HG02840 (cell line): Measurements from ENCODE around the gene SDK2.

Experiments used
- ATAC-seq: cut with Tn5 transposase; IDR thresholded peaks from one replicate; pipeline ENCODE4 v1.9.1; 2021; ENCODE audit warnings: mild to moderate bottlenecking, moderate library complexity, moderate number of reproducible peaks; ENCODE audit not compliant: unreplicated experiment, low FRiP score

Gene SDK2

GRCh38 chr17:73541561-73541981, 102.7 kb downstream of the SDK2 start:
- no peak for ATAC-seq

- ATAC-seq, result no peak
These were observed 103.1 kb downstream of the SDK2 start for GRCh38 chr17:73541111-73541510.

GRCh38 chr17:73539166-73539565, 105.1 kb downstream of the SDK2 start:
- no peak for ATAC-seq

DNA sequence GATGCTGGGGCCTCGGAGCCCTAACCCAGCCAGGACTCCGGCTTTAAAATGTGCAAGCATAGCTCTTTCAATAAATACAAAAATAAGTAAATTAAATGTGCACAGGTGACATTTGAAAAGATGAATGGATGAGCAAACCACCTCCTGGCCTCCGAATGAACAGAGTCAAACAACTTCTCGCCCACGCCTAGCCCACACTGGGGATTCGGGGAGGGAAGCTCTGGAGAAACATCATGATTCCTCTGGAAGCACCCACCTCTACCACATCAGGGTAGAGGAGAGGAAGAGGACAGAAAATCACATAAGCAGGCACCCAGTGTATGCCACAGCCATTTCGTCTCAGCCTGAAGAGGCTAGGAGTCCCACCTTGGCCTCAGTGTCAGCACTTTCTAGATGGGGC, 105.8 kb downstream of the SDK2 start:
- no peak for ATAC-seq

- no peak for ATAC-seq
These were observed 107.3 kb downstream of the SDK2 start for GRCh38 chr17:73536700-73537605.

DNA sequence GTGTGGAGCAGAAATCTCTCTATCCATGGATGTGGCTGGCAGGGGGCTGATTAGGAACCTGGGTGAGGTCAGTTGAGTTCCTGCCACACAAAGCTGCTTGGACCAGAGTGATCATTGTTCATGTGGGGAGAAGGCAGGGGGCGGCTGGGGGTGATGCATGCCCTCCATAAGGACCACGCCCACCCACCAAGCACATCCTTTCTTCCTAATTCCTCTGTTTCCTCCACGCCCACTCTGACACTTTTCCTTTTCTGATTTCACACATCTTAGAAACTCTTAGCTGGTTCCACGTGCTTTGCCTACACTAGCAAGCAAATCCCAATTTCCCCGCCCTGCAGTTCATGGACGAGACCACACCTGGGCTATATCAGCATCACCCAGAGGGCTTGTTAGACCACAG, 108.5 kb downstream of the SDK2 start:
- no peak for ATAC-seq

DNA sequence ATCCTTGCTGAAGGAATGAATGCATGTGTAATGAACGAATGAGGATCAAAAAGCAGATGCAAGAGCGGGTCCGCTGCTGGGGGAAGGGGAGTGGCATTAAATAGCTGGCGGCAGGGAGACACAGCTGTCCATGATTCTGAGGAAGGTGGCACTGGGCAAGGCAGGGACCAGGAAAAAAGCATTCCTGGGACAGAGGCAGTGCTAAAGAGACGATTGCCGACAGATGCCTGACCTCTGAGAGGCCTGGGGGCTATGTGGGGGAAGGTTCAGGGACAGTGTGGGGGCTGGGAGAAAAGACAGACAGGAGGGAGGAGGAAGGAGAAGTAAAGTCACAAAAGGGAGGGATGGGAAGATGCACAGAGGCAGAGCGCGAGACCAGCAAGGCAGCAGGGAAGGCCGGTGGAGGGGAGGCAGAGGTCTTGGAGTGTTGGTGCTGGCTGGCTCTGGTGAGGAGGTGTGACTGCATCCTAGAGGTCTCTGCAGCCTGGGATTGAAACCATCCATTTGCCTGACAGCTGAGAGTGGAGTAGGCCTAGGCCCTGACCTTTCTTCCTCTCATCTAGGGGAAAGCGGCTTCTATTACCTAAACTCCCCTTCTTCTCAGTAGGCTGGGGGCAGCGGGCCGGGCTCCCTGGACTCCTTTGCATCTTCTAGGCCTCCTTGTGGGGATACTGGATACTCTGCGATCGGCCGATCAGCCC, 109.9 kb downstream of the SDK2 start:
- no peak for ATAC-seq

DNA sequence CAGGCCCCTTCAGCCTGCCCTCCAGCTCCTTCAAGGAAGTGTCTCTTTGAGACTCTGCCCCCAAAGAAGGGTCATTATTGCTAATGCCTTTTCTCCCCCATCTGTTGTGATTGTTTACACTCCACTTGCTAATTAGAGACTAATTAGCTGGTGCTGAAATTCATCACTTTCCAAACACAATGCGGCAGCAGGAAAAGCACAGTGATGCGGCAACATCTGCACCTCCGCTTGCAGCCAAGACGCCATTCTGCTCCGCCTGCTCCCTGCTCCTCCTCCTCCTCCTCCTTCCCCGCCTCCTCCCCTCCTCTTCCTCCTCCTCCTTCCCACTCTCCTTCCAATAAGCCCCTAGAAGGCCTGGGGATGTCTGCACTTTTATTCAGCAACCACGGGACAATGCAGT, 110.5 kb downstream of the SDK2 start:
- no peak for ATAC-seq

- ATAC-seq, result no peak
These were observed 111.1 kb downstream of the SDK2 start for GRCh38 chr17:73533127-73533526.

- ATAC-seq, result no peak
These were observed 111.8 kb downstream of the SDK2 start for GRCh38 chr17:73532421-73532901.

GRCh38 chr17:73531158-73531557, 113.1 kb downstream of the SDK2 start:
- ATAC-seq, result no peak

DNA sequence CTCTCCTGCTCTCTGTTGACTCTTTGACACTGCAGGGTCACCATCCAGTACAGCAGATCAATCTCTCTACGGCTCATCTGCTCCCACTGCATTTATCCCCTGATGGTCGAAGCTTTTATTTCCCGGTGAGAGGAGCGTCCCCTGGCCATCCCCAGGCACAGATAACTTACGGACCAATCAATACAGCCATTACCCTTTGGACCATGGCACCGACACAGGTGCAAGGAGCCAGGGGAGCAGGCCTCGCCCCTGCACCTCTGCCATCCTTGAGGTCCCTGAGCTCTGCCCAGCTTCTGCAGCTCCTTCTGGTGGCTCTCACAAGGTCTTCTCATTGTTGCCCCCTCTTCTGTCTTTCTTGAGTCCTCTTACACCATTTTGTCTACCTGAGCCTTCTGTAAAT, 115.6 kb downstream of the SDK2 start:
- no peak for ATAC-seq

GRCh38 chr17:73526952-73527351, 117.3 kb downstream of the SDK2 start:
- ATAC-seq, result no peak

GRCh38 chr17:73524941-73525679, 119.1 kb downstream of the SDK2 start:
- ATAC-seq, result no peak

DNA sequence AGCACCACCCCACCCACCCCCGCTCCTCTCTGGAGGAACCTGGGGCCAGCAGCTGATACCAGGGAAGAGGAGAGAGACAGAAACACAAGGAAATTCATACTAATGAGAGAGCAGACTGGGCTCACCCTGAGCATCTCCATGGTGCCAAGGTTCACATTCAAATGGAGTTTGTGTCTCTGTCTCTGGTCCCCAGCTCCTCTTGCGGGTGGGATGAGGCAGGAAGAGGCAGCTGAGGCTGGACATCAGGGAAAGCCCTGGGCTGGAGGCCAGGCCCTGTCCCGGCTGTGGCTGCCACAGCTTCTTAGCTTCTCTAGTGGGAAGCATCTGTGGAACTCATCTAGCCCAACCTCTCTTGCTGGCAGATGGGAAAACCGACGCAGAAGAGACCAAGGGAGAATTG, 121.5 kb downstream of the SDK2 start:
- ATAC-seq, result no peak

- no peak for ATAC-seq
These were observed 122.1 kb downstream of the SDK2 start for GRCh38 chr17:73522107-73522506.

- no peak for ATAC-seq
These were observed 122.9 kb downstream of the SDK2 start for GRCh38 chr17:73521376-73521775.

DNA sequence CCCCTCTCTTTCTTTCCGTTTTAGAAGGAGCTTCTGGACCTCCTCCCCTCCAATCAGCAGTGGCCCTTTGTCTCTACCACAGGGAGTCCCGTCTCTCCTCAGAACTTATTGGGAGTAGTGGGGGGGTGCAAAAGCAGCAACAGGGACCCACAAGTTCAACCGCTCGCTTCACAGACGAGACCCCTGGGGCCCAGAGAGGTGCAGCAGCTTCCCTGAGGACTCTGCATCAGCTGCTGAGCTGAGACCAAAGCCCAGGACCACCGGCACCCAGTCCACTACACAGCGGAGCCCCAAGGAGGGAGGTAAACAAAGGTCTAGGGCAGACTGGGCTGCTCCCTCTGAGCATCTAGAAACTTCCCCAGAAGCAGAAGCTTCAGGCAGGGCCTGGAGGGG, 123.9 kb downstream of the SDK2 start:
- no peak for ATAC-seq

GRCh38 chr17:73519714-73520368, 124.4 kb downstream of the SDK2 start:
- no peak for ATAC-seq

GRCh38 chr17:73519011-73519410, 125.2 kb downstream of the SDK2 start:
- no peak for ATAC-seq
